GM12878 (cell line): ENCODE measurements around the gene C1orf210.

Source experiments
- ATF3 ChIP-seq: IDR thresholded peaks from 2 replicates; pipeline ENCODE4 v1.6.1; 2011; ENCODE audit warnings: low read depth, mild to moderate bottlenecking, low read length, moderate library complexity, borderline replicate concordance; ENCODE audit errors: extremely low read depth
- CTCF ChIP-seq, 3 experiments: IDR thresholded peaks in 2 of 3; conservative IDR thresholded peaks in 1 of 3; 2 replicates each; pipeline ENCODE4 v1.5.1; 2011; ENCODE audit warnings: low read depth in 3 of 3, low read length in 3 of 3, mild to moderate bottlenecking in 3 of 3, control low read depth in 2 of 3, moderate library complexity in 2 of 3, inconsistent platforms in 1 of 3, mixed read lengths in 1 of 3; ENCODE audit not compliant: control insufficient read depth in 2 of 3, insufficient read depth in 1 of 3; ENCODE audit errors: extremely low read depth in 1 of 3
- GABPA ChIP-seq: IDR thresholded peaks from 2 replicates; pipeline ENCODE4 v1.6.1; 2014; ENCODE audit warnings: antibody characterized with exemption, low read depth, mild to moderate bottlenecking, inconsistent platforms
- PAX5 ChIP-seq: IDR thresholded peaks from 2 replicates; pipeline ENCODE4 v1.6.1; 2011; ENCODE audit warnings: low read depth, low read length, borderline replicate concordance
- PBX3 ChIP-seq: IDR thresholded peaks from 2 replicates; pipeline ENCODE4 v1.6.1; 2011; ENCODE audit warnings: mild to moderate bottlenecking, low read depth, low read length, moderate library complexity; ENCODE audit not compliant: insufficient replicate concordance
- SIN3A ChIP-seq: IDR thresholded peaks from 2 replicates; pipeline ENCODE4 v1.6.1; 2012; ENCODE audit warnings: low read depth, low read length, improper control_type of control experiment
- TCF12 ChIP-seq: IDR thresholded peaks from 2 replicates; pipeline ENCODE4 v1.6.1; 2011; ENCODE audit warnings: low read depth, mild to moderate bottlenecking, low read length
- USF1 ChIP-seq: IDR thresholded peaks from 2 replicates; pipeline ENCODE4 v1.6.1; 2011; ENCODE audit warnings: borderline replicate concordance, low read depth, mild to moderate bottlenecking, moderate library complexity, mixed read lengths, low read length; ENCODE audit not compliant: insufficient read depth; ENCODE audit errors: extremely low read length
- ZBTB33 ChIP-seq: fragments of 450-650 bp; IDR thresholded peaks from 2 replicates; pipeline ENCODE4 v1.6.1; 2017; ENCODE audit warnings: mild to moderate bottlenecking

- TF ChIP-seq PAX5 (no peak), USF1 (no peak), CTCF (IDR thresholded peaks at IDR 0.05 in 2 of 3, conservative IDR thresholded peaks at IDR 0.05 in 1 of 3; ENCODE audit: control insufficient read depth in 2 of 3, extremely low read depth in 1 of 3, insufficient read depth in 1 of 3, low read depth in 3 of 3, low read length in 3 of 3) (no peak), ATF3 (no peak), SIN3A (no peak), PBX3 (no peak), TCF12 (no peak), GABPA (no peak), ZBTB33 (no peak)
These were observed 7.3 kb upstream of the C1orf210 start for GRCh38 chr1:43292679-43293078.
